ENCODE measurements around the gene SYT1. TPM values are rescaled to one million over a fixed set of nuclear protein-coding genes. Genes with fewer than 3 reads are reported as not detected.
"Not testable (repeated sequence)": the region's sequence is repeated elsewhere in the genome, so short reads cannot be mapped to it uniquely, and the experiment has no call there.

Gene SYT1
- polyA plus RNA-seq, 5 donors = 2.7 to 6.4 (median 5.0) TPM

GRCh38 chr12:79393842-79394241, 529.3 kb downstream of the SYT1 start:
- DNase-seq = no peak

GRCh38 chr12:79397609-79398008, 533.0 kb downstream of the SYT1 start:
- DNase-seq = no peak

- no peak for DNase-seq
Measured at GRCh38 chr12:79400481-79400880, 535.9 kb downstream of the SYT1 start.

DNA sequence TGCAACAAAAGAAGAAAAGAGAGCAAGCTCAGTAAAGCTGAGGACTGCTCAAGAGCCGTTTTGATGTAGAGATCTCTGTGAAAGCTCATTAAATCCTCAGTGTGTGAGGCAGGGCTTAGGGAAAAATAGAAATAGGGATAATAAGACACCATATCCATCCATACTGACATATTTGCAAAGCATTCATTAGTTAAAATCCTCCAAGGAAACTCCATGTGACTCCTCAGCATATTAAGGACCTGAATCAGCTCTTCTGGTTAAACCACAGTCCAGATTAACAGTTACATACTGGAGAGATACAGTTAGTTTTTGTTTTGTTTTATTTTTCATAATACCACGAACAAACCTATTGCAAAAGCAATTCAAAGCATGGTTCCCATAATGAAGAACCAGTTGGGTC, 538.0 kb downstream of the SYT1 start:
- DNase-seq = no peak

GRCh38 chr12:79406993-79407392, 542.4 kb downstream of the SYT1 start:
- no peak for DNase-seq

DNA sequence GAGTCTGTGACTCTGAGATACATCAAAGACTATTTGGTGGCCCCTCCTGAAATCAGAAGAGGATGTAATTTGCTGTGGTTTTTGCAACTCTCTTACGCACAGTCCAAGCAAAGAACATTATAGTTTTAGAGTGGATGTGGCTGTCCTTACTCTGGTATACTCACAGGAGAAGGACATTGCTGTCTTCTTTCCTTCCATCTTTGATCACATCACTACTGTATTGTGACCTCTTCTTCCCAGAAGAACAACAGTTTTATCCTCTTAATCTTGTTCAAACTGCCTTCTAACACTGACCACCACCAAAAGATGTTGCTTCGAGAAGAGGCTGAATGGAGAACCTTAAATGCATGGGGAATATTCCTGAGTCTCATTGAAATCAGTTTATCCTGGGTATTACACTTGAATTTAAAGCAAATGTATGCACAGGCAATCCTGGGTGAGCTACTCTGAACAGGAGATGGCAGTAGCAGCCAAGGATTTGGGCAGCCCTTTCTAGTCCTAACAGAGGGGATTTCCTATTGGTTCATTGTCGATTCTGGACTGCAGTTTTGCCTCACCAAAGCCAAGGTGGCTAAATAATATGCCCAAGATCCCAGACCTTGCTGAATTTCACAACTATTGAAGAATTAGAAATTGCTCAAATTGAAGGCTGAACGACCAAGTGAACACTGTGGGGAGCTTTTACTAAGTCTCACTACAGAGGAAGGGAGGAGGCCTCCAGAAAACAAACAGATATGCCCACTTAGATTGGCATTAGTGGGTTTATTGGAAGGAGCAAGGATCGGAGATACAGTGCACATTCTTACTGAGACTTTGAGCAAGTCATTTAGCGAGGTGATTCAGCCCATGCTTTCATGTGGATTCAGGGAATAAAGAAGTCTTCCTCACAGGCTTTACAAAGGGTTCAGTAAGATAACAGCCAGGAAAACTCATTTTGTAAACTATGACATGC, 543.4 kb downstream of the SYT1 start:
- DNase-seq = peak in 1 of 2 donors; percentile 36

DNA sequence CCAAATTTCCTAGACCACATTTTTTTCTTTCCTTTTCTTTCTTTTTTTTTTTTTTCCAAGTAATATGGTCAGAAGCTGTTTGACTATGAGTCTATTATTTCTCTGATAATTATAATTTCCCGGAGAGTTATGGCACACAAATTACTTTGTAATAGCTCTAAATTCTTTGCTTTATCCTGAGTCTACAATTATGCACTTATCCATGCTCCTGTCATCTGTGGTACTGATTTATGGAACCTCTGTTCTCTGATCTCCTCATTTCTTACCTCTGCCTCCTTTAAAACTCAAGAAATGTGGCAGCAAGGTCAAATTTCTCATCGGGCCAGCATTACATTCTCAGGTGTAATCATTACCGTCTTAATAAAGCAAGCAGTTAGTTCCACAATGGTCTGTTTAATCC, 544.1 kb downstream of the SYT1 start:
- DNase-seq = no peak

DNA sequence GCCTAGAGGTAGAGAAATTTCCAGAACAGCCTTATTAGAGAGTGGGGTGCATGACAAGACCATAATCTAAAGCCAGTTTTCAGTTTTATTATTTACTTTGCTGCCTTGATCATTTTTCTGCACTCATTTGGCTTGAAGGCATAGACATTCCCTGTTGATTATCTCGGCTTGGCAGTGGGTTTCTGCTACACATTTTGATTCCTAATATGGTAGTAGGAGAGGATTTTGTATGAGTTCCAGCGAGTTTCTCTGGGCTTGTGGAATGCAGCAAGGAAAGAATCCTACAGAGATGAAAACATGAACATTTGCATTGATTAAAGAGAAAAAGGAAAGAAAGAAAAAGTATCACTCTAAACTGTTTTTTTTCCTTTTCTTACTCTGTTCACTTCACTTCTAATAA, 545.0 kb downstream of the SYT1 start:
- peak; percentile 49 to 53 for DNase-seq

DNA sequence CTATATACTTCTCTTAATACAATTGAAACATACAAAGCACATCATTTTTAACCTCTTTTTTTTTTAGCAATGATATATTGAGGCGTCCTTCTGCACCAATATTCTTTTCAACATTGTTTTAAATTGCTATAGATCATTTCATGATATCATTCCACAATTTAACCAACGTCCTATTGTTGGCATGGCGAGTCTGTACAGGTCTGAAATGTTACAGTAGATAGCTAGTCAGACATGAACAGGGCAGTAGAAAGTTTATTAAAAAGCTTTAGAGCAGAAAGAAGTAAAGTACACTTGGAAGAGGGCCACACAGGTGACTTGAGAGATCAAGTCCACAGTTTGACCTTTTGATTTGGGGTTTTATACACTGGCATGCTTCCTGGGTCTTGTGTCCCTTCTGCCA, 547.2 kb downstream of the SYT1 start:
- no peak for DNase-seq

GRCh38 chr12:79413796-79414195, 549.2 kb downstream of the SYT1 start:
- no peak for DNase-seq

GRCh38 chr12:79414252-79414651, 549.7 kb downstream of the SYT1 start:
- no peak for DNase-seq

GRCh38 chr12:79415321-79415720, 550.7 kb downstream of the SYT1 start:
- DNase-seq = no peak

DNA sequence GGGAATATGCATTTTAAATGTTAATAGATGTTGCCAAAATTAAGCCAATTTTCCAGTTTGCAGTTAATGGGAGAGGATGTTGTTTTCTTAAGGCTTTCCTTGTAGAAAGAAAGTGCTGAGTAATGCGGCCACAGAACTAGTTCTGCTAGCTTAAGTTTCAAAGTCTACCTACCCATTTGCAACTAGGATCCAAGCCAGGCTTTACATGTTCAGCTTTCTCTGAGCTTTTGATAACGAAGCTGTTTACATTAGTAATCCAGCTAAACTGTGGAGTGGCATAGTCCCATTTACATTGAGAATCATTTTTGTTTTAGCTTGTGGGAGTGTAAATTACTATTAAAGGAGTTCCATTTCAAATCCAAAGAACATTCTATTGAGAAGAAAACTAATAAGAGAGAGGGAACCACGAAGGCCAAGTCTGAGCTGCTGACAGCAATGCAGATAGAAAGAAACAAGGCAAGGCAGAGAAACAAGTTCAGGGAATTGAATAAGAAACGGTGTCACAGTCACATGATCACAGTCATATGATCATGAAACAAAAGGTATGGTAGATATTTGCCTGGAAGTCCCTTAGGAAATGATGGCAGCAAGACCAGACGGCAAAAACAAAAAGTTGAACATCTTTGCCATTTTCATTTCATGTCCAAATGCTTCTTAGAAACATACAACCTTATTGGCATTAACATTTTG, 551.3 kb downstream of the SYT1 start:
- no peak for DNase-seq

- no peak for DNase-seq
Measured at GRCh38 chr12:79420146-79420618, 555.6 kb downstream of the SYT1 start.

GRCh38 chr12:79421236-79421740, 556.7 kb downstream of the SYT1 start:
- no peak for DNase-seq

DNA sequence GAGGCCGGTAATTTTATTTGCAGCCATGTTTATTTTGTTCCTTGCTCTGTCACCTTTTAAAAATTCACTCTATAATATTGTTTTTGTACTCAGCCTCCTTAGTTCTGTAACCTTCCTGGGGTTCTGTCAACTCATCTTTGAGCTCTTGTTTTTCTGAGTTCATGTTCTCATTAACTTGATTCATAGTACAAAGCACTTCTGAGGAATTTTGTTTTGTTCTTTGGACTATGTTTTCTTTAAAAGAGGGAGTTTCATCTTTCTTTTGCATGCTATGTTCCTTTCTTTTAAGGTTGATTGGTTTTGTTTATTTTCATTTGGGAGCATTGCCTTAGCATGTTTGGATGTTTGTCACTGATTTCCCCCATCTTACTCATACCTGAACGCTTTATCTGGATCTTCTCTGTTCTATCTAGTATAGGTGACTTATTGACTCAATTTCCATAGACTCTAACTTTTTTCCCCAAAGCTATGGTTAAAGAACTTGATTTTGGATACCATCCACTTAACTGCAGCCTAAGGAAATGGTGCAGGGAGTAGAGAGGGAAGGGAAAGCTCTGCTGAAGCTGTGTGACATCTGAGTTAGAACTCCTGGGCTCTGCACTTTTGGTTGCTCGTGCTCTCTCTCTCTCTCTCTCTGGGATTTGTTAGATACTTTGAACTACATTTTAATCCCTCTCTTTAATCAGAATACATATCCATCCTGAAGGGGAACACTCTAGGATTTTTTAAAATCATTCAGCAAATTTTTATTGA, 557.7 kb downstream of the SYT1 start:
- DNase-seq = no peak

- no peak for DNase-seq
Measured at GRCh38 chr12:79423560-79423959, 559.0 kb downstream of the SYT1 start.

- no peak for DNase-seq
Measured at GRCh38 chr12:79424109-79424721, 559.6 kb downstream of the SYT1 start.

- DNase-seq = no peak
Measured at GRCh38 chr12:79426121-79426520, 561.5 kb downstream of the SYT1 start.

DNA sequence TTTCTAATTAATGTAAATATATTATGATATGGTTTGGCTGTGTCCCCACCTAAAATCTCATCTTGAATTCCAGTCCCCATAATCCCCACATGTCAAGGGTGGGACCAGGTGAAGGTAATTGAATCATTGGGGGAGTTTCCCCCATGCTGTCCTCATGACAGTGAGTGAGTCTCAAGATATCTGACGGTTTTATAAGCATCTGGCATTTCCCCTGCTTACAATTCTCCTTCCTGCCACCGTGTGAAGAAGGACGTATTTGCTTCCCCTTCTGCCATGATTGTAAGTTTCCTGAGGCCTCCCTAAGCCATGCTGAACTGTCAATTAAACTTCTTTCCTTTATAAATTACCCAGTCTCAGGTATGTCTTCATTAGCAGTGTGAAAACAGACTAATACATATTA, 562.2 kb downstream of the SYT1 start:
- DNase-seq = not testable (repeated sequence)

DNA sequence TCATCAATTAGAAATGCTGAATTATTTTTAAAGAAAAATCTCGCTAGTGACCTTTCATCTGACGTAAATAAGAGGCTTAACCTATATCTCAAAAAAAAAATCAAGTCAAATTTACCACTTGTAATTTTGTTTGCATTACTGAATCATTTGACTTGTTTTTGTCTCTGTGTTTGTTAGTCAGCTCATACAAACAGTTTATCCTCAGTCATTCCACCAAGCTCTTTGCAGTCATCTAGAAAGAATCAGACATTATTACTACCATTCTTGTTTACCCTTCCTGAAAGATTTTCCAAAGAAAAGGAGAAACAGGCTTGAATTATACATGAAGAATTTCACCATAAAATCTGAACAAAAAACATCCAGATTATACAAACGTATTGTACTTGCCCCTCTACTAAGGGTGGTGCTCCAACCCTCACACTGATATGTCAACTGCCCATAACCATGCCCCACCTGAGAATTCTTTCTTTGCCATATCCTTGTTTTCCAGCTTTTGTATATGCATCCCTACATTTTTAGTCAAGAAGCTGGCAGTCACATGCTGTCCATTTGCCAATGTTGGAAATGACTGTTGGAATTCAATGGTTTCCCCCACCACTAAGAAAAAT, 569.0 kb downstream of the SYT1 start:
- no peak for DNase-seq
